HG02588 (cell line): ENCODE results near the gene TMEM132D.

ENCODE experiments used
- ATAC-seq: cut with Tn5 transposase; IDR thresholded peaks from one replicate; pipeline ENCODE4 v1.9.1; 2021; ENCODE audit warnings: mild to moderate bottlenecking, moderate library complexity; ENCODE audit not compliant: unreplicated experiment

Gene TMEM132D

GRCh38 chr12:129279771-129280170 lies 624.1 kb downstream of the TMEM132D start:
- no peak for ATAC-seq

GRCh38 chr12:129276361-129277060 lies 627.3 kb downstream of the TMEM132D start:
- ATAC-seq, result no peak

GRCh38 chr12:129269756-129270495 lies 633.9 kb downstream of the TMEM132D start:
- no peak for ATAC-seq

- no peak for ATAC-seq
These were observed 645.0 kb downstream of the TMEM132D start for GRCh38 chr12:129258781-129259318.

GRCh38 chr12:129257524-129257923 lies 646.3 kb downstream of the TMEM132D start:
- ATAC-seq, result no peak

GRCh38 chr12:129246630-129247029 lies 657.2 kb downstream of the TMEM132D start:
- no peak for ATAC-seq

GRCh38 chr12:129245769-129246168 lies 658.1 kb downstream of the TMEM132D start:
- no peak for ATAC-seq

- ATAC-seq, result no peak
These were observed 662.0 kb downstream of the TMEM132D start for GRCh38 chr12:129241852-129242251.

- ATAC-seq, result no peak
These were observed 665.9 kb downstream of the TMEM132D start for GRCh38 chr12:129237881-129238280.

- ATAC-seq, result no peak
These were observed 669.6 kb downstream of the TMEM132D start for GRCh38 chr12:129234209-129234608.

- ATAC-seq, result no peak
These were observed 672.3 kb downstream of the TMEM132D start for GRCh38 chr12:129231491-129231890.

GRCh38 chr12:129230995-129231394 lies 672.8 kb downstream of the TMEM132D start:
- ATAC-seq, result no peak

- ATAC-seq, result no peak
These were observed 677.0 kb downstream of the TMEM132D start for GRCh38 chr12:129226851-129227250.

GRCh38 chr12:129226005-129226404 lies 677.8 kb downstream of the TMEM132D start:
- ATAC-seq, result no peak

- no peak for ATAC-seq
These were observed 688.3 kb downstream of the TMEM132D start for GRCh38 chr12:129215556-129215955.

- no peak for ATAC-seq
These were observed 690.3 kb downstream of the TMEM132D start for GRCh38 chr12:129213551-129213950.

GRCh38 chr12:129211862-129212630 lies 691.8 kb downstream of the TMEM132D start:
- ATAC-seq, result no peak

GRCh38 chr12:129208566-129208965 lies 695.3 kb downstream of the TMEM132D start:
- ATAC-seq, result no peak

- no peak for ATAC-seq
These were observed 696.7 kb downstream of the TMEM132D start for GRCh38 chr12:129207084-129207483.

- ATAC-seq, result no peak
These were observed 700.4 kb downstream of the TMEM132D start for GRCh38 chr12:129203456-129203855.

- no peak for ATAC-seq
These were observed 701.6 kb downstream of the TMEM132D start for GRCh38 chr12:129202109-129202814.
